Endometrial microvascular endothelial cells (primary cell): ENCODE data around the gene CAMK1G. TPM values are rescaled to one million over a fixed set of nuclear protein-coding genes. Genes with fewer than 3 reads are reported as not detected.

Experiments
- in situ Hi-C: cut with HindIII; loops from 2 replicates; pipeline ENCODE4 v1.10.0; 2017; ENCODE audit warnings: low sequenced_read_pairs, low pct_unique_long_range_greater_than_20kb; ENCODE audit errors: inconsistent ontology term
- total RNA-seq: library from RNA; depleted of rRNA; stranded (reverse); fragments of >200 nt; gene quantifications from one replicate; pipeline ENCODE4 v1.2.3, GENCODE V29; 2015; ENCODE audit errors: inconsistent ontology term

The CAMK1G gene
- total RNA-seq, 1 donor from 2014 or later: 0.37 TPM

DNA sequence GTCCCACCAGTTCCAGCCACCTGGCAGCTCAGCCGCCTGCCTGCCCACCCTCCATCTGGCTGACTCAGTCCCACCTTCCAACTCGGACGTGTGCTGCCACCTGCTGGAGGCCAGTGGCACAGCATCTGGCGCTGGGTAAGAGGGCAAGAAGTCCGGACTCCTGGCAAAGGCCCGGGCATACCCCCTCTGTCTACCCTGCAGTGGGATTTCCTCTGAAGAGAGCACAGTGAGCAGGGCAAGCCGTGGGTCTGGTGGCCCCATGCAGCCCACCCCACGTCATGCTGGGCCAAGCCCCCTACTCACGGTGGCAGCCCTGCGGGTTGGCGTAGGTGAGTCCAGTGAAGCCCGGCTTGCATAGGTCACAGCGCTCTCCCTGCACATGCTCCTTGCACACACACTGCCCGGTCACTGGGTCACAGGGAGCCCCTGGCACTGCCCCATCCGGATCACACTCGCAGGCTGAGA lies 44.2 kb downstream of the CAMK1G start:
- in situ Hi-C loops: no loop called here

DNA sequence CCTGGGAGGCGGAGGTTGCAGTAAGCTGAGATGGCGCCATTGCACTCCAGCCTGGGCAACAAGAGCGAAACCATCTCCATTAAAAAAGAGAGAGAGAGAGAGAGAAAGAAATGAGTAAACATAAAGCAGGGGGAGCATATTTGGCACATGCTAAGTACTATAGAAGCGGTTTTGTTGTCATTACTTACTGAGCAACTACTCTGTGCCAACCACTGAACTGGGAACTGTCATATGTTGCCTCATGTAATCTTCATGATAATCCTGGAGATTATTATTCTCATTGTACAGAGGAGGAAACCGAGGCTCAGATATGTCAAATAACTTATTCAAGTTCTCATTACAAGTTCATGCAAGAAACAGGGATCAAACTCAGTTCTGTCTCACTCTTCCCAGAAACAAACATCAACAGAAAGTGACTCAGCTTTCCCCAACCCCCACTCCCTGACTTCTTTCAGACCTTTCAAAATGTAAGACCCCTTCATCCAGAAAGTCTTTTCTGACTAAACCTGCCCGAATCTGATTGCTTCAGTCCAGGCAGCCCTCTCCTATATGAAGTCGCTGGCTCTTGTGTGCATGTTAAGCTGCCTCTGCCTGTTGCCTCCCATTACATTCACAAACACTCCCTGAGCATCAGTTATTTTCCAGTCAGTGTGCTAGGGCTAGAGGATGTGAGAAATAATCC lies 45.2 kb downstream of the CAMK1G start:
- in situ Hi-C loops: no loop called here

DNA sequence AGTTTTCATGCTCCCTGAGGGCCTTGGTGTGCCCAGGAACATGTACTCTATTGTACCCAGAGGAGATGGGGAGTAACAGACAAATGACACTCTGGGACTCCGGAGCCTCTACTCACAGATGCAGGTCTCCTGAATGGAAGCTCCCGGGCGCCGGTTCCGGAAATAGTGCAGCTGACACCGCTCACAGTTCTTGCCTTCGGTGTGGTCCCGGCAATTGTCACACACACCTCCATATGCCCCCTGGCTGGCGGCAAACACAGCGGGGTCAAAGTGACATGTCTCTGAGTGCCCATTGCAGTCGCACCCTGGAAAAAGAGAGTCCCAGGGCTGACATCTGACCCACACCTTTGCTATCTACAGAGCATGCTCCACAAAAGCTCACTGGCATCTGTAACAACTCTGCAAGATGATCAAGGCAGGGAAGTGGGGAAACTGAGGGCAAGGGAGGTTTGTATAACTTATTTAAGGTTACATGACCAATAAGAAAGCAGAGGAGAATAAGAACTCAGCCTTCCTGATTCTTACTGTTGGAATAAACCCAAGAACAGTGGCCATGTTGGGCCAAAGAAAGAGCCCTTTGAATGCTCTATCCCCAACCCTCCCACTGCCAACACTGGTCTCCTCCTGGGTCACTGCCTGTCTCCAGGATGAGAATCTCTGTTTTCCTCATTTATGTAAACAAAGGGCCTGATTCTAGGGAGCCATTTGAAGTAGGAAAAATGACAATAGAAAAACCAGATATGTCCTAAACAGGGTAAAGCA lies 46.3 kb downstream of the CAMK1G start:
- in situ Hi-C loops: no loop called here

DNA sequence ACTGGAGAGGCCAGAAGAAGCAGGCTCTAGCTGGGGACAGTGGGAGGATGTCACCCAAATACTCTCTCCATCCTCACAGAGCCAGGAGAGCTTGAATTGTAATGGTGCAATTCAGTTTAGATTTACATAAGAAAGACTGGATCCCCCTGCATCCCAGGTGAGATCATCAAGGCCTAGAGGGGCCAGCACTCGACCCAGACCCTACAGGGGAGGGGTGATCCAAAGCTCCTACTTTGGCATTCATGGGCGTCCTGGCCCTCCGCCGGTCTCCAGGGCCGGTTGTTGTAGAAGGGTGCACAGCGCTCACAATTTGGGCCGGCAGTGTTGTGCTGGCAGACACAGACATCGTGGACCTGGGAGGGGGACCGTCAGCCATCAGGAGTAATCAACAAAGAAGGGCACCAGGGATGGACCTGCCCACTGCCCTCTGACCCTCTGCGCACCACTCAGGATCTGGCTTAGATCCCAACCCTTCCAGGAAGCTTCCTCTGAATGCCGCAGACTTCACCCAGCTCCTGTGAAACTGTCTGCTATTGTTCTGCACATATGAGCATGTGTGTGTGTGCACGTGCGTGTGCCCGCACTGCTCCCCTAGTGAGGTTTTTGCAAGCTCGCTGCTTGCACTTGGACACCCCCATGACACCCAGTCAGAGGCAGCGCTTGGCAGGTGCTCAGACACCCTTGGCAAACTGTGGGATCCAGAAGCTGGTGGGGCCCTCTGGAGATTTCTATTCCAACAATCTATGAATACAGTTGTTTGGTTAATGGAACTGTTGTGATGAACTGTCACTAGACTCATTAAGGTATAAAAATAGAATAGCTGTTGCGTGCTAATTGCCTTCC lies 47.1 kb downstream of the CAMK1G start:
- in situ Hi-C loops: no loop called here

DNA sequence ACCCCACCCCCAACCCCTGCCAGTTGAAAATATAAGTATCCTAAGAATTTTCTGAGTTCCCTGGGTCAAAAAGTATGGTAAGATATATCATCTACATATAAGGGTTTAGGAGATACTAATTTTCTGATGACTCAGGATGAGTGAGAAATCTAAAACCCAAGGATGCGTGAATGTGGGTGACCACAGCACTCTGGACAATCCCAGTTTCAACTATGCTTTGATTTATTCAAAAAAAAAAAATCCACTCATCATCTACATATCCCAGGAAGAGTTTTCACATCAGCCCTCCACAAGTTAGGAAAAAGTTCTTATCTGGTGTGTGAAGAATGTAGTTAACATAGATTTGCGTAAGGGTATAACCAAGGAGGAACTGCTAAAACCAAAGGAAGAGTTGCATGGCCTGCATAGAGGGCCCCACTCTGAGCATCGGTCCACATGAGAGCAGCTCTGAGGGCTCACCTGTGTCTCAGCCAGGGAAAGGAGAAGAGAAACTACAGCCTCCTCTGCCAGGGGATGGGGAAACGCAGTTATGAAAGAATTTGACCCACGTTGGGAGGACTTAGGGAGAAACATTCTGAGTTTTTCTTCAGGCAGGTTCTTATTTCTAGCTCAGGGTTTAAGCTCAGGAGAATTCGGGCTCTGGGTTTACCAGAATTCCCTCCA lies 50.0 kb downstream of the CAMK1G start:
- in situ Hi-C loops: no loop called here

DNA sequence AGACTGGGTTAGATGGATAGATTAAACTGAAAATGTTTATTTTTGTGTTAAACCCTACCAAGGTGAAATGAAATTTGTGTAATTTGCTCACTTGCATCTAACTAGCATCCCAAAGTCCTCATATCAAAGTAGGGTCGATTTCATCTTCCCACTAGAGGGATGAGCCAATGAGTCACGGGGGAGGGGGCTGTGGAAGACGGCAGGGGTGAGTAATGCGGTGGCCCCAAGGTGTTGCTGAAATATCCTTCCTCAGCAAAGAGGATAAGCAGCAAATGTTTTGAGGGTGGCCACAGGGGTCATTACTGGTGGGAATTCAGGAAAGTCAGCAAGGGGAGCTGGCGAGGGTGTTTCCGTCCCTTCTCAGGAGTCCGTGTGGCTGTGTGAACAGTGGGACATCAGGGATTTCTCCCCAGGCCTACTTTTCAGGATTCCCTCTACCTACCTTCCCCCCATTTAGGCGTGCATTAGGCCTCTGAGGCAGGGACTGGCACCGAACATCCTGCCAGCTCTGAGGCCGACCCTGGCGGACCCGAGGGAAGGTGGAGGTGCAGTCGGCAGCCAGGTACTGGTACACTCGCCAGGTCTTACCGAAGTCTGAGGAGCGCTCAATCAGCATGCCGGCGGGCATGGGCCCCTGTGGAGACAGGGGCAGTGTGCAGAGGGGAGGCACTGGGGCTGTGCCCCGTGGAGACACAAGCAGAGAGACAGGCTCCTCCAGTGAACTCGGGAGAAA lies 50.7 kb downstream of the CAMK1G start:
- in situ Hi-C loops: no loop called here

DNA sequence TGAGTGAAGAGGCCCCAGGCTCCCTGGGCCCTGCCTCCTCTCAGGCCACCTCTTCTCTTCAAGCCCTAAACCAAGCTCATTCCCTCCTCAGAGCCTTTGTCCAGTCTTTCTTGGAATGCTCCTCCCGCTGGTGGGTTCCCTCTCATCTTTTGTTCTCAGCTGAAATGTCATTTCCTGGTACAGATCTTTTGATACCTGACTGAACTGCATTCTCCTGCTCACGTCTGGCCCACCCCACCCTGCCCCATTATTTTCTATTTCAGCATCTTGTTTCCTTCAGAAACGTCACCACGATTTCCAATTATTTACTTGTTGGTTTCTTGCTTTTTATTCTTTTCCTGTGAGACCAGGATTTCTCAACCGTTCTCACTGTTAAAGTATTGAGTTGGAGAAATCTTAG lies 52.3 kb downstream of the CAMK1G start:
- in situ Hi-C loops: no loop called here

DNA sequence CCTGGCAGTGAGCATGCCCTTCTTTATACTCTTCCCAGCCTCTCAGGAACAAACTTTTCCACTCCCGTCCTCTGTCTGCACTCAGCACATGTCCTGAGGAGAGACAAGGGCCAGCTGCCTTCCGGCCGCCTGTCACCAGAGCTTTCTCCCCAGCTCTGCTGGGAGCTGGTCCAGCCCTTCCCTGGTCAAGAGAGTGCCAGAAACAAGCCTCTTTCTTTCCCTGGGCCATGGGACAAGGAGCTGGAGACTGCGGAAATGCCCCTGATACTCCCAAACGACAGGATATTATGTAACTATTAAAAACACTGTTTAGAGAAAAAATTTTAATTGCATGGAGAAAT lies 58.3 kb downstream of the CAMK1G start:
- in situ Hi-C loops: no loop called here

DNA sequence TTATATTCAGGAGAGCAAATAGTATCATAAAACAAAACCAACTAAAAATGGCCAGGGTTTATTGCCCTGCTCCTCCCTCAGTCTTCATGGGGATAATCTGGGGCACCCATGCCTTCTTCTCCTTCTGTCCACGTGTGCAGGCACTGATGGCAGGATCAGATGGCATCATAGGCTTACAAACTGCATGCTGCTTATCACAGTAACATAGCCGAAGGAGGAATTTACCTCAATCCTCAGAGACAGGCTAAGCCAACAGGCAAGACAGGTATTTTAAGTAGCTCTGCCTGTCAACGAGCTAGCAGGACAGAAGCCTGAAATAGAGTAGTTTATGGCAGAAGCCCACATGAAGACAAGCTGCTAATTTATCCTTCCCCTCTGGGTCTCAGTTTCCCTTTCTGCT lies 59.3 kb downstream of the CAMK1G start:
- in situ Hi-C loops: no loop called here

DNA sequence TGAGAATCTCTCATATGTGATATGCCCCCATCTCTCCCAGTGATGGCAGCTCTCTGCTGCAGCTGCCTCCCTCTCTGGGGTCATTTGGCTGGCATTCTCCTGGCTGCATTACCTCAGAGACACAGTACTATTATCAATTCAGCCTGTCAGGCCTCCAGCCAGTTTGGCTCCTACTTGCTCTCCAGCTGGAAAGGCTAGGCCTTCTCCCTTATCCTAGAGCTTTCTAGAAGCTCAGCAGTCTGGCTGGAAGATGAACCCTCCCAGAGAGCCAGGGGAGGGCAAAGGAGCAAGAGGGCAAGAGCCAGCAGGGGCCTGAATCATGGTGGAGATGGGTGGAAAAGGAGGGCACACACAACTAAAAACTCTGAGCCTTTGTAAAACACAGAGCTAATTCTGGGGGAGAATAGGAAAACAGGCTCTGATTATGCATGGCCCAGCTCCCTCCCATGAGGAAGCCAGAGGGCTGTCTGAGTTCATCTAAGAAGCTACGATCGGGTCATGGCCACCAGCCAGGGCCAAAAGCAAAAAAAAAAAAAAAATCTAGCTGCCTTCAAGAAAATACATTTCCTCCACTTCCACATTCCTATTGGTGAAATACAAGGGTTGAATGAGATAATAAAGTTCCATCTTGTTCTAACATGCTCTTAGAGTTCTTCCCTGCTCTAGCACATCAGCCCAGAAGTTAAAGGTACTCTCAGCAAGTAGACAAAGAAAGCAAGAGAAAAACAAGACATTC lies 59.9 kb downstream of the CAMK1G start:
- in situ Hi-C loops: no loop called here

DNA sequence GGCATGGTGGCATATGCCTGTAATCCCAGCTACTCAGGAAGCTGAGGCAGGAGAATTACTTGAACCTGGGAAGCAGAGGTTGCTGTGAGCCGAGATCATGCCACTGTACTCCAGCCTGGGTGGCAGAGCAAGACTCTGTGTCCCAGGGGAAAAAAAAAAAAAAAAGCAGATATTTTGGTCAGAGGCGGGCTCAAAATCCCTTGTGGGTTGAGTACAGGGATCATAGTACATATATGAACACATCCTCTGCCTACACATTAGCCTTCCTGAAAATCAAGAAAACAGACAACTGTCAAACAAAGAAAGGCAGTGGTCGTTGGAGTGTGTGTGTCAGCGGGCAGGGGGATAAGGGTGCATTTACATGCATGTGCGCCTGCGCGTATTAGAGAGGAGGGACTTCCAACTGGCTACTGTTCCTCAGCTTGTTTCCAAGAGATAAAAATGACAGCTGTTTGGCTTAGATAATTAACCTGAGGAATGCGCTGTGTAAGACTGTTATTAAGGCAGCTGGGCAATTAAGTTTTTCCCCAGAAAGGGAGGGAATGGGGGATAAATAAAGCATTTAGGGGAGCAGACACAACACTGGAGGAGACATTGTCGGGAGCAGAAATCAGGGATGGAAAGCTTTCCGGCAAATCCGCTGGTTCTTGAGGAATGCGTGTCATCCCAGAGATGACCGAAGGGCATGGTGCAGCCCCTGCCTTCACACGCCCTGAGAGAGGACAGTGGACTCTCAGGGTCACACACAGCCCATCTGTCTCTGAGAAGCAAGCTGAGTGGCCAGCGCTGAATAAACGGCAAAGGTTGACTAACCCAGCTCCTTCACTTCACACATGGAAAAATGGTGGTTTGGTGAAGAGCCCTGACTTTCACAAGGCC lies 62.3 kb downstream of the CAMK1G start:
- in situ Hi-C loops: no loop called here

DNA sequence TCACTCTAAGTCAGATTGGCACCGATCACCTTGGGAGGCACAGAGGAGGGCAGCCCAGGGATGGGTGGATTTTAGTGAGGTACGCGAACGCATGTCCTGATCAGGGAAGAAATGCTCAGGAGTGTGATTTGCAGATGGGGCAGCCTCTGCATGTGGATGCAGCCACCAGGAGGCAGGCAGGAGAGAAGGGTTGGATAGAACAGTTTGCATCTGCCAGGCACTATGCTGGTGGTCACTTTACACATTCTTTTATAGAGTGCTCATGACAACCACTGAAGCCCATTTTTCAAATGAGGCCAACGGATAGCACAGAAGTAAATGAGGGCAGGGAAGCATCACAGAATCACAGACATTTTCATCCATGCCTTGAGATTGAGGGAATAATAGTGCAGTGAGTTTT lies 63.0 kb downstream of the CAMK1G start:
- in situ Hi-C loops: no loop called here

DNA sequence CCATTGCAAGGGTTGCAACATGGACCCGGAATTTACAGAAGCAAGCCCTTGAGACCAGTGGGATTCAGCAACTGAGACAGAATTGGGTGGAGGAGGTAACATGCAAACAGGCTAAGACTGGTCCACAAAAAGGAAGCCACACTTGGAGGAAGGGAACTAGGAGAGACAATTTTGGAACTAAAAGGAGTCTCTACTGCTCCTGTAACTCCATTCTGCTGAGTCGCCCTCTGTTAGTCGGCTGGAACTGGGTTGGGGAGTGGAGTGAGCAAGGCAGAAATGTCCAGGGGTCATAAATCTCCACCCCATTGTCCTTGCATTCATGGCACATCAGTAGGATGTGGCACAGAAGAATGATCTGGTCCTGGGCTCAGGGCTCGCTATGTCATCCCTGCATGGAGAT lies 63.6 kb downstream of the CAMK1G start:
- in situ Hi-C loops: no loop called here

DNA sequence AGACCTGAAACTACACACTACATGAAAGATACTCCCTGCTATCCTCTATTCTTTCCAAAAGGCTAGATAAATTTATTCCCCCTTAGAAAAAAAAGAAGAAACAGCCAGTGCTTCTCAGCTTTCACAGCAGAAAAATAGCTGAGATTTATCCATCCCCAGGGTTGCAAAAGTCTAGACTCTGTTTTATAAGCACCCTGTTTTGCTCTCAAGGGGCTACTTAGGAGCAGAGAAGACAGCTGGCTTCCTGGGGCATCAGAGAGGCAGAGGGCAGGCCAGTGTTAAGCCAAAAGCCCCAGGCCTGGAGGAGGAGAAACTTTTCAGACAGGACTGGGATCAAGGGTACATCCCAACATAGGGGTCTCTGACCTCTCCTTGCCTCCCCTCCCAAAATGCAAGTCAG lies 64.8 kb downstream of the CAMK1G start:
- in situ Hi-C loops: no loop called here

DNA sequence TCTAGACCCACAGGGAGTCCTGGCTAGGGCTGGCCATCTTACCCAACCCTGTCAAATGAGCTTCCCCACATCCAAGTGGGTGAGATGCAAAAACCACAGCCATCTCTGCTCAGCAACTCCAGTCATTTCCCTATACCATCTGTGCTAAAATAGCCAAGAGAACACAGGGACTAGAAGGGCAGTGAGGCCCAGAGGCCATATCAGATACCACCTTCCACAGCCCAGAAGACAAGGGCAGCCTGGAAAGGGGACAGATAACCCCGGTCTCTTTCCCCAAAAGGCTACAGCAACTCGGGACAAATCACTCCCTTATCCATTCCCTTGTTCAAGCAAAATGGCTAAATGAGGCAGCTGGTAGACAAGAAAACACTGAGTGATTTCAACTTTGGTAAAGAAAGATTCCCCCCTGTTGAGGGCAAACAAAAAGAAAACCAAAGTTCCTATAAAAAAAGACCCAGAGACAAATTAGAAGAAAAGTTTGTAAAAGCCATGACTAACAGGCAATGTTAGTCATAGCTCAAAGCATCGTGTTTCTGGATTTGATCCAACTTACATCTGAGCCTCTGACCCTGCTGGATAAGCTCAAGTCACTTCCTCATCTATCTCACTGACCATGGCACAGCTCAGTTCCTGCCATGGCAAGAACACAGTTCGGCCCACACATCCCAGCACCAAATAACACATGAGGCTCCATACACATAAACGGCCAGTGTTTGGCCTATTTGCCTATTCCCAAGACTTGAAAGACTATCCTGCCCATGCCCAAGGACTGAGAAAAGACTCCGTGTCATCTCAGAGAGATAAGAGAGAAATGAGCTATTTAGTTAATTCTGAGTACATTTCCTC lies 65.6 kb downstream of the CAMK1G start:
- in situ Hi-C loops: no loop called here

DNA sequence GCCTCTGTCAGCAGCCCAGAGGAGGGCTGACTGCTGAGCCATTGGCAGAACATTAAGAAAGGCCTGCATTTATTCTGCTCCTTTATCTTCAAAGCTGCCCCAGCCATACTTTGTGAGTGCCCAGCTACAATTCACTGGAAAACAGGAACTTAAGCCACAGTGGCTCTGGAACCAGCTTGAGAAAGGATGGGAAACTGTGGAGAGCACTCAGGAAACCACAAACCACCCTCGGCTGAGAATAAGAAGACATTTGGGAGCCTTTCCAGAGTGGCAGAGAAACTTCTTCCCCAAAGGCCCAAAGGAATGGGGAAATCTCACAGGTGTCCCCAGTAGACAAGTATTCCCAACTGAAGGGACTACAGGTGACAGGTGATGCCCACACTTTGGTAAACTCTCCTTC lies 66.9 kb downstream of the CAMK1G start:
- in situ Hi-C loops: no loop called here
